Ishikawa (cell line): ENCODE data around the gene MLLT1.

Experiments used
- CEBPB ChIP-seq: IDR thresholded peaks from 2 replicates; pipeline ENCODE4 v1.6.1; 2012
- CREB1 ChIP-seq: IDR thresholded peaks from 2 replicates; pipeline ENCODE4 v1.6.1; 2012; ENCODE audit warnings: low read depth
- EGR1 ChIP-seq: IDR thresholded peaks from 2 replicates; pipeline ENCODE4 v1.6.1; 2012
- EP300 ChIP-seq: IDR thresholded peaks from 2 replicates; pipeline ENCODE4 v1.6.1; 2012; ENCODE audit warnings: borderline replicate concordance
- FOXM1 ChIP-seq: IDR thresholded peaks from 2 replicates; pipeline ENCODE4 v1.6.1; 2012; ENCODE audit warnings: low read depth, borderline replicate concordance
- NFIC ChIP-seq: IDR thresholded peaks from 2 replicates; pipeline ENCODE4 v1.6.1; 2012
- RAD21 ChIP-seq: IDR thresholded peaks from 2 replicates; pipeline ENCODE4 v1.6.1; 2012; ENCODE audit warnings: low read depth
- TAF1 ChIP-seq: IDR thresholded peaks from 2 replicates; pipeline ENCODE4 v1.6.1; 2012; ENCODE audit warnings: low read depth, mild to moderate bottlenecking
- TCF12 ChIP-seq: IDR thresholded peaks from 2 replicates; pipeline ENCODE4 v1.6.1; 2012; ENCODE audit warnings: low read depth
- TEAD4 ChIP-seq: IDR thresholded peaks from 2 replicates; pipeline ENCODE4 v1.6.1; 2012
- YY1 ChIP-seq: IDR thresholded peaks from 2 replicates; pipeline ENCODE4 v1.6.1; 2012; ENCODE audit warnings: low read depth
- TF ChIP-seq, protein P1 (sequence below): IDR thresholded peaks from 2 replicates; pipeline ENCODE4 v1.6.1; 2012
- TF ChIP-seq, protein P2 (sequence below): IDR thresholded peaks from 2 replicates; pipeline ENCODE4 v1.6.1; 2012; ENCODE audit warnings: low read depth, mild to moderate bottlenecking
- TF ChIP-seq, protein P3 (sequence below): IDR thresholded peaks from 2 replicates; pipeline ENCODE4 v1.6.1; 2012

DNA sequence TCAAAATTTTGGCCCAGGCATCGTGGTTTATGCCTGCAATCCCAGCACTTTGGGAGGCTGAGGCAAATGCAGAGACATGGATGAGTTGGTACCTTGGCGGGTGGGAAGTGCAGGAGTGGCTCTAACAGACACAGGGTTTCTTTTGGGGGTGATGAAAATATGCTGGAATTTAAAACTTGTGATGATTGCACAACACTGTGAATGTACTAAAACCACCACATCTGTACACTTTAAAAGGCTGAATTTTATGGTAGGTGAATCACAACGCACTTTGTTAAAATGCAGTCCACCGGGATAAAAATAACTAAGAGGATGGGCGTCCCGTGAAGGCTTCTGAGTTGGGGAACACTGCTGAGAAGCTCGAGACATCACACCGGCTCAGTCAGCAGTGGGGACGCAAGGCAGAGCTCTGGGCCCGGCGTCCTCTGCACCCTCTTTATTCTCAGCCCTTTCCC is 47.1 kb downstream of the MLLT1 start:
- TF ChIP-seq RAD21 (no peak), EP300 (no peak), CEBPB (no peak; the same call in 1 of the 2 replicates), TAF1 (no peak), CREB1 (no peak), NFIC (no peak), TEAD4 (no peak), EGR1 (no peak), FOXM1 (no peak), TCF12 (no peak), YY1 (no peak)
- TF ChIP-seq, protein P1, sequence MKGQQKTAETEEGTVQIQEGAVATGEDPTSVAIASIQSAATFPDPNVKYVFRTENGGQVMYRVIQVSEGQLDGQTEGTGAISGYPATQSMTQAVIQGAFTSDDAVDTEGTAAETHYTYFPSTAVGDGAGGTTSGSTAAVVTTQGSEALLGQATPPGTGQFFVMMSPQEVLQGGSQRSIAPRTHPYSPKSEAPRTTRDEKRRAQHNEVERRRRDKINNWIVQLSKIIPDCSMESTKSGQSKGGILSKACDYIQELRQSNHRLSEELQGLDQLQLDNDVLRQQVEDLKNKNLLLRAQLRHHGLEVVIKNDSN = no peak
- TF ChIP-seq, protein P2, sequence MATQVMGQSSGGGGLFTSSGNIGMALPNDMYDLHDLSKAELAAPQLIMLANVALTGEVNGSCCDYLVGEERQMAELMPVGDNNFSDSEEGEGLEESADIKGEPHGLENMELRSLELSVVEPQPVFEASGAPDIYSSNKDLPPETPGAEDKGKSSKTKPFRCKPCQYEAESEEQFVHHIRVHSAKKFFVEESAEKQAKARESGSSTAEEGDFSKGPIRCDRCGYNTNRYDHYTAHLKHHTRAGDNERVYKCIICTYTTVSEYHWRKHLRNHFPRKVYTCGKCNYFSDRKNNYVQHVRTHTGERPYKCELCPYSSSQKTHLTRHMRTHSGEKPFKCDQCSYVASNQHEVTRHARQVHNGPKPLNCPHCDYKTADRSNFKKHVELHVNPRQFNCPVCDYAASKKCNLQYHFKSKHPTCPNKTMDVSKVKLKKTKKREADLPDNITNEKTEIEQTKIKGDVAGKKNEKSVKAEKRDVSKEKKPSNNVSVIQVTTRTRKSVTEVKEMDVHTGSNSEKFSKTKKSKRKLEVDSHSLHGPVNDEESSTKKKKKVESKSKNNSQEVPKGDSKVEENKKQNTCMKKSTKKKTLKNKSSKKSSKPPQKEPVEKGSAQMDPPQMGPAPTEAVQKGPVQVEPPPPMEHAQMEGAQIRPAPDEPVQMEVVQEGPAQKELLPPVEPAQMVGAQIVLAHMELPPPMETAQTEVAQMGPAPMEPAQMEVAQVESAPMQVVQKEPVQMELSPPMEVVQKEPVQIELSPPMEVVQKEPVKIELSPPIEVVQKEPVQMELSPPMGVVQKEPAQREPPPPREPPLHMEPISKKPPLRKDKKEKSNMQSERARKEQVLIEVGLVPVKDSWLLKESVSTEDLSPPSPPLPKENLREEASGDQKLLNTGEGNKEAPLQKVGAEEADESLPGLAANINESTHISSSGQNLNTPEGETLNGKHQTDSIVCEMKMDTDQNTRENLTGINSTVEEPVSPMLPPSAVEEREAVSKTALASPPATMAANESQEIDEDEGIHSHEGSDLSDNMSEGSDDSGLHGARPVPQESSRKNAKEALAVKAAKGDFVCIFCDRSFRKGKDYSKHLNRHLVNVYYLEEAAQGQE = no peak
- TF ChIP-seq, protein P3, sequence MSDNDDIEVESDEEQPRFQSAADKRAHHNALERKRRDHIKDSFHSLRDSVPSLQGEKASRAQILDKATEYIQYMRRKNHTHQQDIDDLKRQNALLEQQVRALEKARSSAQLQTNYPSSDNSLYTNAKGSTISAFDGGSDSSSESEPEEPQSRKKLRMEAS = no peak
